Activated T-cell treated with anti-CD3 and anti-CD28 coated beads, Interleukin-2, amount 50 U/mL, for 24 hours (primary cell): ENCODE results near the gene MPP1.
"Not testable (repeated sequence)": the region's sequence is repeated elsewhere in the genome, so short reads cannot be mapped to it uniquely, and the experiment has no call there.

ENCODE experiments used
- DNase-seq: peaks from one replicate; pipeline ENCODE4 v3.0.0-alpha.2; 2020
- H3K27ac Mint-ChIP-seq: 2 replicates; pipeline ENCODE4 v1.8.0; 2020; ENCODE audit warnings: mild to moderate bottlenecking, mixed read lengths
- H3K27me3 Mint-ChIP-seq: 2 replicates; pipeline ENCODE4 v1.8.0; 2020; ENCODE audit warnings: mixed read lengths
- H3K36me3 Mint-ChIP-seq: 2 replicates; pipeline ENCODE4 v1.8.0; 2020; ENCODE audit warnings: low read depth, mixed read lengths
- H3K4me1 Mint-ChIP-seq: 2 replicates; pipeline ENCODE4 v1.8.0; 2020; ENCODE audit warnings: low read depth, mixed read lengths
- H3K4me3 Mint-ChIP-seq: 2 replicates; pipeline ENCODE4 v1.8.0; 2020; ENCODE audit warnings: mild to moderate bottlenecking, moderate library complexity, mixed read lengths
- H3K9me3 Mint-ChIP-seq: 2 replicates; pipeline ENCODE4 v1.8.0; 2020; ENCODE audit warnings: mixed read lengths

Gene MPP1

GRCh38 chrX:154819771-154820341 is 14.6 kb upstream of the MPP1 start:
- no peak overlapping the region for H3K4me3 Mint-ChIP-seq
- no peaks in the 10 kb centered on the region for H3K4me1 Mint-ChIP-seq
- H3K36me3 Mint-ChIP-seq = no peaks in the 10 kb centered on the region
- no peak overlapping the region for H3K27ac Mint-ChIP-seq
- no peaks in the 10 kb centered on the region for H3K9me3 Mint-ChIP-seq
- H3K27me3 Mint-ChIP-seq = peaks cover 24% of the 10 kb centered on the region
- no peak for DNase-seq

GRCh38 chrX:154818916-154819770 is 13.9 kb upstream of the MPP1 start:
- Mint-ChIP-seq H3K4me3 (no peak overlapping the region), H3K27me3 (peaks cover 26% of the 10 kb centered on the region), H3K27ac (no peak overlapping the region), H3K36me3 (no peaks in the 10 kb centered on the region), H3K9me3 (no peaks in the 10 kb centered on the region), H3K4me1 (no peaks in the 10 kb centered on the region)
- DNase-seq = no peak

- not testable (repeated sequence) for DNase-seq, H3K4me3 Mint-ChIP-seq, H3K27ac Mint-ChIP-seq, H3K9me3 Mint-ChIP-seq, H3K36me3 Mint-ChIP-seq, H3K4me1 Mint-ChIP-seq
- H3K27me3 Mint-ChIP-seq = peaks cover 28% of the 10 kb centered on the region
Measured at GRCh38 chrX:154817048-154817618, 11.8 kb upstream of the MPP1 start.

DNA sequence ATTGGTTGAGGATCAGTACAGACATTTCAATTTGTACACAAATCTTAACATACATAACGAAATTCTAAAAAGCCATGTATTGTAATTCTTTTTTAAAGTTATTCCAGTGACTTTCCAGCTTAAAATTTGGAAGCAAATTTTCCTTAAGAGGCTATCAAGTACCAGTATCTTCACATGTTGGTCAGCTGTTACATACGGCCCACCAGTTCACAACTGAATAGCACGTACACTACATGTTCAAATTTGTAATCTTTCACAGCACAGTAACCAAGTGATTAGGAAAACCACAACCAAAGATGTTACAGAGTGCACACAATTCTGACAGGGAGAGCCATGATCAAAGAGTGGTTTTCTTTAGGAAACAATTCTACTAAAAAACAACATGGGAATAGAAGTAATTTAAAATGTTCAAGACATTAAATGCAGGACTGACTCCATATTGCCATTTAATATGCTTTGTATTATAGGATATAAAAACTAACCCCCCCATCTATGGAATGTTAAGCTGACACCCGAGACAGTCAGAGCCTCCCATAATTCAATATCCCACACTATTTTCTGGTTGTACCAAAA is 11.1 kb upstream of the MPP1 start:
- not testable (repeated sequence) for DNase-seq, H3K27ac Mint-ChIP-seq, H3K4me3 Mint-ChIP-seq, H3K9me3 Mint-ChIP-seq, H3K36me3 Mint-ChIP-seq, H3K4me1 Mint-ChIP-seq
- H3K27me3 Mint-ChIP-seq = peaks cover 26% of the 10 kb centered on the region

DNA sequence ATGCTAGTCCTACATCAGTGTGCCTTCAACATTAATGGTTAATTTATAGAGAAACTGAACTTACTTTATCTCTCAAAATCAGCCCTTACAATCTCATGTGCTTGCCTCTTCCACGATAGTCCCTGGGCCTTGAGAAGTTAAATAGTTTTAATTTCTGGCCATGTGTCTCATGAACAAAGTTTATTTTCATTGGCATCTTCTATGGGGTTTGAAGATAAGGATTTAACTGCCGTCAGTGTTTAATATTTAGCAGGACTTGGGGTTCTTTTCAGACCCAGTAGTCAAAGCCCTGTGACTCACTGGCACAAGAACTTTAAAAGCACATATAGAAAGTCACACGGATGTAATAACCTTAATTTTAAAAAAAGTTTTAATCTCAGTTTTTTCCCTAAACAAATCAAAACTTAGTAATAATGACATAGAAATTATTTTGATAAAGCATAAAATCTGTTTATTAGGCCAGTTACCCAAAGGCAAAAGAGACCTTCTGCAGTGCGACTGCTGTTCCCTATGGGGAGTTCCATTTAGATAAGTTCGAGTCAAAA is 10.1 kb upstream of the MPP1 start:
- peaks cover 22% of the 10 kb centered on the region for H3K27me3 Mint-ChIP-seq
- H3K4me1 Mint-ChIP-seq = no peaks in the 10 kb centered on the region
- DNase-seq = no peak
- H3K9me3 Mint-ChIP-seq = no peaks in the 10 kb centered on the region
- no peak overlapping the region for H3K4me3 Mint-ChIP-seq
- no peaks in the 10 kb centered on the region for H3K36me3 Mint-ChIP-seq
- no peak overlapping the region for H3K27ac Mint-ChIP-seq

DNA sequence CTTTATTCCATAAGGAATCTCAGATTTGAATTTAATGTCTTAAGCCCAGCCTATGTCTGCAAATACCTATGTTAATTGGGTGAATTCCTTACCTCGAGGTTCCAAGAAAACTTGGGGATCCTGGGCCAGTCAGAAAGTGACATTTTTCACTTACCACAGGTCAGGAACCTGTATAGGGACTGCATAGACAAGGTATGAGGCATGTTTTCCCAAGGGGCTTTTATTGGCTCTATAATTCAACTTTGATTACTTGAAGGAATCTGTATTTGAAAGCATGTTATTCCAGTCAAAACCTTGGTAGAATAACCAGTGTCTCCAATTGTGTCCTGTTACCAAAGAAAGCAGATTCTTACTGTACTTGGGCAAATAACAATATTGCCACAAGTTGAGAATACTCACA is 8.5 kb upstream of the MPP1 start:
- Mint-ChIP-seq H3K27ac (no peak overlapping the region), H3K4me1 (peaks cover 8% of the 10 kb centered on the region), H3K27me3 (peaks cover 19% of the 10 kb centered on the region), H3K4me3 (no peak overlapping the region), H3K9me3 (no peaks in the 10 kb centered on the region), H3K36me3 (no peaks in the 10 kb centered on the region)
- no peak for DNase-seq

GRCh38 chrX:154812341-154813101 is 7.2 kb upstream of the MPP1 start:
- Mint-ChIP-seq H3K4me3 (no peak overlapping the region), H3K4me1 (peaks cover 8% of the 10 kb centered on the region), H3K27ac (no peak overlapping the region), H3K9me3 (no peaks in the 10 kb centered on the region), H3K27me3 (peaks cover 30% of the 10 kb centered on the region), H3K36me3 (no peaks in the 10 kb centered on the region)
- no peak for DNase-seq

DNA sequence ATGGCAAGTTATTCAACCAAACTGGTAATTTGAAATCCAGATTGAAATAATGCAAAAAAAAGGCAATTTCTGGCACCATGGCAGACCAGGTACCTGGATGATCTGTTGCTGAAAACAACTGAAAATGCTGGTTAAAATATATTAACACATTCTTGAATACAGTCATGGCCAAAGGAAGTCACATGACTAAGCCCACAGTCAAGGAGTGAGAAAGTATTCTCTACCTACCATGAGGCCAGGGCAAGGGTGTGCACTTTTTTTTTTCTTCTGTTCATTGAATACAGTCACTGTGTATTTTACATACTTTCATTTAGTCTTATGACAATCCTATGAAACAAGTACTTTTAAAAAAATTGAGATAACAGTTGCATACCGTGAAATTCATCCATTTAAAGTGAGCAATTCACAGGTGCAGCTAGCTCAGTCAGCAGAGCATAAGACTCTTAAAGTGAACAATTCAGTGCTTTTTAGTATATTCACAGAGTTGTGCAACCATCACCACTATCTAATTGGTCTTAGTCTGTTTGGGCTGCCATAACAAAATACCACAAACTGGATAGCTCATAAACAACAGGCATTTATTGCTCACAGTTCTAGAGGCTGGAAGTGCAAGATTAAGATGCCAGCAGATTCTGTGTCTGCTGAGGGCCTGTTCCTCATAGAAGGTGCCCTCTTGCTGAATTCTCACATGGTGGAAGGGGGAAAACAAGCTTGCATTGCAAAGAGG is 4.8 kb upstream of the MPP1 start:
- Mint-ChIP-seq H3K4me1 (peaks cover 15% of the 10 kb centered on the region), H3K9me3 (no peaks in the 10 kb centered on the region), H3K27me3 (peaks cover 31% of the 10 kb centered on the region), H3K4me3 (no peak overlapping the region), H3K27ac (no peak overlapping the region), H3K36me3 (no peaks in the 10 kb centered on the region)
- no peak for DNase-seq

DNA sequence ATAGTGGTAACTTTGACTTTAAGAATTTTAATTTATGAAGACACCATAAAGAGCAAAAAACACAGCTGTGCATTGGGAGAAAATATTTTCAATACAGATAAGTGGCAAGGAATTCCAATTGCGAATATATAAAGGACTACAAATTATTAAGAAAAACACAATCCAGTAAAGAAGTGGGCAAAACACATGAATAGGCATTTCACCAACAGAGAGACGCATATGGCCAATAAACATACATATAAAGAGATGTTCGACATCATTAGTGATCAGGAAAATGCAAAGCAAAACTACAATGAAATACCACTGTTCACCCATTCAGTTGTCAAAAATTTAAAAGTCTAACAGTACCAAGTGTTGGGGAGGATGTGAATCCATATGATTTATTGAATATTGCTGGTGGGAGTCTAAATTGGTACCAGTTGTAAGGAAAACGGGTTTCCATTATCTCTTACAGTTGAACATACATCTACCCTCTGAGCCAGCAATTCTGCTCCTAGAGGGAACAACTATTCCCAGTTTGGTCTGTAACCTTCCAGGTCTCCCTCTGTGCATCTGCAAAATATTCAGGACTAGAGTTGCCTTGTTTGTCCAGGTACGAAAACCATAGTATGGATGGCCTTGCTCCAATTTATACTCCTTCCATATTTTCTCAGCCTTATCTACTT is 1.7 kb upstream of the MPP1 start:
- Mint-ChIP-seq H3K27ac (no peak overlapping the region), H3K9me3 (no peaks in the 10 kb centered on the region), H3K36me3 (no peaks in the 10 kb centered on the region), H3K4me3 (no peak overlapping the region), H3K4me1 (peaks cover 39% of the 10 kb centered on the region), H3K27me3 (peaks cover 24% of the 10 kb centered on the region)
- DNase-seq = no peak

- Mint-ChIP-seq H3K4me1 (peaks cover 47% of the 10 kb centered on the region), H3K9me3 (no peaks in the 10 kb centered on the region), H3K27ac (peak overlapping the region; percentile 50), H3K27me3 (peaks cover 24% of the 10 kb centered on the region), H3K4me3 (peak overlapping the region; percentile 79), H3K36me3 (no peaks in the 10 kb centered on the region)
- no peak for DNase-seq
Measured at GRCh38 chrX:154805696-154806091, 409 bp upstream of the MPP1 start.

DNA sequence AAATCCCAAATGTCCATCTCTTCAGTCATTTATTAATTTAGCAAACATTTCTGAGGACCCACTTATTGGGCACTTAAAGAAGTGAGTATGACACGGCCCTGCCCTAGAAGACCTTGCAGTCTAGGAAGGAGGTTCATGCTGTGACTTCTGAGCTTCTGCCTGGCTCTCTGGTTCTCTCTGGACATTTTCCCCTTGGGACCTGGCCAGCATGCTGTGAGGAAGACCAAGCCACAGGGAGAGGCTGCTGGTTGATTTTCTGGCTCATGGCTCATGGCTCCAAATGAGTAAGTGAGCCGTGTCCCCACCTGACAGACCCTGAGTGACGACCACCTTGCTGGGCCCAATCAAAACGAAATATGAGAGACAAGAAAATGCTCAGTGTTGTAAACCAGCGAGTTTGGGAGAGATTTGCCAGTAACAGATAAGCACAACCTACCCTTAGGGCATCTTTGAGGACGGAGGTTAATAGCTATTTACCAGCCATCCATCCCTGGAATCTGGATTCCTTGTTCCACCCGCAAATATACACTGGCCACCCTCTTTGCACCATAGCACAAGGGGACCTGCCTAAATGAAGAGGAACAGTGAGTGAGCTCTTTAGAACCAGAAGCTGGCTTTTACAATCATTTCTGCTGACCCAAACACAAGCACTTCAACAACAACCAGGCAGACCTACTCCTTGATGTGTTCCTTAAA is 876 bp downstream of the MPP1 start:
- H3K4me3 Mint-ChIP-seq = peak overlapping the region; percentile 79
- peaks cover 24% of the 10 kb centered on the region for H3K27me3 Mint-ChIP-seq
- no peak overlapping the region for H3K27ac Mint-ChIP-seq
- H3K36me3 Mint-ChIP-seq = no peaks in the 10 kb centered on the region
- H3K4me1 Mint-ChIP-seq = peaks cover 55% of the 10 kb centered on the region
- H3K9me3 Mint-ChIP-seq = no peaks in the 10 kb centered on the region
- DNase-seq = no peak

DNA sequence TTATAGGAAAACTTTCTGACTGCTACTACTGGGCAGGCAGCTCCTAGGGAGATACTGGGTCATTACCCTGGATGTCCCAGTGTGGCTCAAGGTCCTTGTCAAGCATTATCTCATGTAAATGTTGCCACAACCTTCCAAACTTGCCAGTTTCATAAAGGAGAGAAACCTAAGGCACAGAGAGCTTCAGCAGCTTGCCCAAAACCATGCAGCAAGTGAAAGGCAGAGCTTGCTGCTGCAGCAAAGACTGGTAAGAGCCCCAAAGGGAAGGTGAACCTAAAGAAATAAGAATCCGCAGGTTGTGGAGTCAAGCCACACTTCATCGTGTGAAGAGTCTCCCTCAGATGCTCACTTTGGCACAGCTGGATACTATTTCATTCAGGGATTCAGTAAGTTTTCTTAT is 2.3 kb downstream of the MPP1 start:
- no peak for DNase-seq
- H3K27ac Mint-ChIP-seq = no peak overlapping the region
- H3K4me1 Mint-ChIP-seq = peaks cover 63% of the 10 kb centered on the region
- H3K9me3 Mint-ChIP-seq = no peaks in the 10 kb centered on the region
- peaks cover 15% of the 10 kb centered on the region for H3K27me3 Mint-ChIP-seq
- no peaks in the 10 kb centered on the region for H3K36me3 Mint-ChIP-seq
- no peak overlapping the region for H3K4me3 Mint-ChIP-seq
